ENCODE data around the gene DPH7. TPM values are rescaled to one million over a fixed set of nuclear protein-coding genes. Genes with fewer than 3 reads are reported as not detected.
"Not testable (repeated sequence)": the region's sequence is repeated elsewhere in the genome, so short reads cannot be mapped to it uniquely, and the experiment has no call there.

DPH7 gene
- total RNA-seq, 1 donor from 2014 or later, result 24.8 TPM

GRCh38 chr9:137606005-137606621 is 27.4 kb upstream of the DPH7 start:
- DNase-seq (ENCODE audit: low spot score), result no peak

- DNase-seq (ENCODE audit: low spot score), result peak; percentile 92
Observed at GRCh38 chr9:137605121-137606004, 26.6 kb upstream of the DPH7 start, which contains the start of gene ARRDC1. TSS of gene ARRDC1 (plus strand) at chr9:137605686. CDS start at chr9:137605718, 32 bp downstream.

- DNase-seq (ENCODE audit: low spot score), result no peak
Observed at GRCh38 chr9:137604345-137605086, 25.8 kb upstream of the DPH7 start.

- no peak for DNase-seq (ENCODE audit: low spot score)
Observed at GRCh38 chr9:137603879-137604278, 25.2 kb upstream of the DPH7 start.

GRCh38 chr9:137602661-137603060 is 23.9 kb upstream of the DPH7 start:
- no peak for DNase-seq (ENCODE audit: low spot score)

- no peak for DNase-seq (ENCODE audit: low spot score)
Observed at GRCh38 chr9:137598943-137599342, 20.2 kb upstream of the DPH7 start.

- DNase-seq (ENCODE audit: low spot score), result not testable (repeated sequence)
Observed at GRCh38 chr9:137596577-137596976, 17.9 kb upstream of the DPH7 start.

- no peak for DNase-seq (ENCODE audit: low spot score)
Observed at GRCh38 chr9:137593176-137593575, 14.5 kb upstream of the DPH7 start.

- DNase-seq (ENCODE audit: low spot score), result no peak
Observed at GRCh38 chr9:137592767-137593166, 14.0 kb upstream of the DPH7 start.

- peak; percentile 90 for DNase-seq (ENCODE audit: low spot score)
Observed at GRCh38 chr9:137590469-137591383, 12.0 kb upstream of the DPH7 start, which contains the start of gene ZMYND19. TSS of gene ZMYND19 (minus strand) at chr9:137590512. CDS start at chr9:137590263, 249 bp downstream.

- DNase-seq (ENCODE audit: low spot score), result no peak
Observed at GRCh38 chr9:137590123-137590468, 11.4 kb upstream of the DPH7 start.

GRCh38 chr9:137589441-137590122 is 10.9 kb upstream of the DPH7 start:
- no peak for DNase-seq (ENCODE audit: low spot score)

GRCh38 chr9:137588891-137589290 is 10.2 kb upstream of the DPH7 start:
- DNase-seq (ENCODE audit: low spot score), result no peak

- no peak for DNase-seq (ENCODE audit: low spot score)
Observed at GRCh38 chr9:137588311-137588710, 9.6 kb upstream of the DPH7 start.

GRCh38 chr9:137586854-137587253 is 8.1 kb upstream of the DPH7 start:
- no peak for DNase-seq (ENCODE audit: low spot score)

- no peak for DNase-seq (ENCODE audit: low spot score)
Observed at GRCh38 chr9:137583957-137584356, 5.2 kb upstream of the DPH7 start.

- DNase-seq (ENCODE audit: low spot score), result no peak
Observed at GRCh38 chr9:137583347-137583746, 4.6 kb upstream of the DPH7 start.

- no peak for DNase-seq (ENCODE audit: low spot score)
Observed at GRCh38 chr9:137582286-137582860, 3.6 kb upstream of the DPH7 start.

- DNase-seq (ENCODE audit: low spot score), result no peak
Observed at GRCh38 chr9:137581361-137582285, 2.9 kb upstream of the DPH7 start.

Data from umbilical cord (tissue), 2 donors.